Measurements from ENCODE around the gene MRC2.

DNA sequence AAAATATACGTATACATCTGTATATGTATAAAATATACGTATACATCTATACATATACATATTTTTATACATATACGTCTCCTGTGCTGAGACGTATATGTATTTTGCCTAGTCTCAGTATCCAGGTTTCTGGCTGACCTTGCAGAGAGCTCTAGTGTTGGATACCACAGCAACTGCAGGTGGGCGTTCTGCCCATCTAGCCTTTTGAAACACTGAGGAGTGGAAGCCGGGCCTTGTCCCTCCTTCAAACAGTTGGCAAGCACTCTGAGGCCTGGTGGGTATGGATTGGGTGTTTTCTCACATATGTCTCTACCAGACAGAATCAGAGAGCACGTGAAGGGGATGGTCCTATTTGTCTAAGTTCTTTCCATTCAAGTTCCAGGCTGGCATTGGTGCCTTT lies 39.4 kb upstream of the MRC2 start:
- TF ChIP-seq POLR2A (IDR thresholded peaks at IDR 0.05; ENCODE audit: low read depth, low read length) (no peak), PAX5 (IDR thresholded peaks at IDR 0.05; ENCODE audit: insufficient read depth, low read length, severe bottlenecking) (no peak), SPI1 (IDR thresholded peaks at IDR 0.05; ENCODE audit: low read depth, low read length) (no peak)

All from GM12891 (cell line).